Ovary (tissue), 1 donor: ENCODE measurements around the gene RBM6.

Experiments
- EP300 ChIP-seq: sonication (generic); formaldehyde crosslinking; IDR thresholded peaks from one replicate; pipeline ENCODE4 v1.6.1; 2017; ENCODE audit warnings: antibody characterized with exemption
- POLR2A ChIP-seq: fragments of 450-650 bp; IDR thresholded peaks from one replicate; pipeline ENCODE4 v1.6.1; 2017; ENCODE audit warnings: antibody characterized with exemption, mild to moderate bottlenecking, moderate library complexity

GRCh38 chr3:49926117-49926728 lies 13.7 kb upstream of the RBM6 start:
- TF ChIP-seq EP300 (no peak), POLR2A (no peak)
